Panc1 (cell line): ENCODE results near the gene NTRK3.

Source experiments
- SIN3A ChIP-seq: IDR thresholded peaks from 2 replicates; pipeline ENCODE4 v1.6.1; 2012; ENCODE audit warnings: low read depth, mild to moderate bottlenecking, low read length, moderate library complexity, borderline replicate concordance; ENCODE audit not compliant: insufficient read depth
- TF ChIP-seq, protein P1 (sequence below): fragments of 450-650 bp; IDR thresholded peaks from 2 replicates; pipeline ENCODE4 v1.5.1; 2017; ENCODE audit warnings: mild to moderate bottlenecking

DNA sequence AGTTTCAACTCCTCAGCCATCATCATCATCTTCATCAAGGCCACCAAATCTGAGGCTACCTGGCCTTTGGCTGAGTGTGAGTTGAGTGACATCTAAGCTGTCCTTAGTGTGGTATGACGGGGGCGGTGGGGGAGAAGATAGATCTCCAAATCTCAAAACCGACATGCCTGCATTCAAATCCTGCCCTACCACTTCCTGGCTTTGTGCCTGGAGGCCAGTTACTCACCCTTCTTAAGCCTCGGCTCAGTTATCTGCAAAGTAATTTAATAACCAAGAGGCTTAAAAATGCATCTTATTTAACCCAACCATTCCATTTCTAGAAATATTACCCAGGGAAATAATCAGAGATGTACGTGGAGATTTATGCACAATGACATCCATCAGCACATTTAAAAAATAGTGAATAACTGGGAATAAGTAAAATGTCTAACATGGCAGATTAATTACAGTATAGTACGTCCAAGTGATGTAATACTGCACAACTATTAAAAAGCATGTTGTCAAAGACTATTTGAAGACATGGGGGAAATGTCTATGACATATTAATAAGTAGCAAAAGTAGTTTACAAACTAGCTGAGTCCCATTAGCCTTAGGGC, 167.4 kb downstream of the NTRK3 start:
- TF ChIP-seq, protein P1, sequence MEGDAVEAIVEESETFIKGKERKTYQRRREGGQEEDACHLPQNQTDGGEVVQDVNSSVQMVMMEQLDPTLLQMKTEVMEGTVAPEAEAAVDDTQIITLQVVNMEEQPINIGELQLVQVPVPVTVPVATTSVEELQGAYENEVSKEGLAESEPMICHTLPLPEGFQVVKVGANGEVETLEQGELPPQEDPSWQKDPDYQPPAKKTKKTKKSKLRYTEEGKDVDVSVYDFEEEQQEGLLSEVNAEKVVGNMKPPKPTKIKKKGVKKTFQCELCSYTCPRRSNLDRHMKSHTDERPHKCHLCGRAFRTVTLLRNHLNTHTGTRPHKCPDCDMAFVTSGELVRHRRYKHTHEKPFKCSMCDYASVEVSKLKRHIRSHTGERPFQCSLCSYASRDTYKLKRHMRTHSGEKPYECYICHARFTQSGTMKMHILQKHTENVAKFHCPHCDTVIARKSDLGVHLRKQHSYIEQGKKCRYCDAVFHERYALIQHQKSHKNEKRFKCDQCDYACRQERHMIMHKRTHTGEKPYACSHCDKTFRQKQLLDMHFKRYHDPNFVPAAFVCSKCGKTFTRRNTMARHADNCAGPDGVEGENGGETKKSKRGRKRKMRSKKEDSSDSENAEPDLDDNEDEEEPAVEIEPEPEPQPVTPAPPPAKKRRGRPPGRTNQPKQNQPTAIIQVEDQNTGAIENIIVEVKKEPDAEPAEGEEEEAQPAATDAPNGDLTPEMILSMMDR: no peak
- no peak for TF ChIP-seq SIN3A
